Measurements from ENCODE around the gene SHB. TPM values are rescaled to one million over a fixed set of nuclear protein-coding genes. Genes with fewer than 3 reads are reported as not detected.

SHB gene
- total RNA-seq, 2 donors from 2014 or later: 33.9 to 39.9 TPM

- no peak for DNase-seq (ENCODE audit: low spot score)
- no peaks in the 10 kb centered on the region for H3K36me3 ChIP-seq
- H3K27me3 ChIP-seq: no peaks in the 10 kb centered on the region
- no peak for TF ChIP-seq CTCF (IDR thresholded peaks at IDR 0.05)
- H3K9me3 ChIP-seq: no peaks in the 10 kb centered on the region
- H3K27ac ChIP-seq: peak overlapping the region in 1 of 2 donors; percentile 76
- peaks cover 5 to 72% of the 10 kb centered on the region in 2 donors for H3K4me1 ChIP-seq
- no peak overlapping the region for H3K4me3 ChIP-seq
Observed at GRCh38 chr9:38027714-38028113, 41.3 kb downstream of the SHB start.

- Histone ChIP-seq H3K27ac (peak overlapping the region; percentile 76), H3K4me3 (no peak overlapping the region), H3K4me1 (peaks cover 5 to 72% of the 10 kb centered on the region in 2 donors), H3K9me3 (no peaks in the 10 kb centered on the region), H3K36me3 (no peaks in the 10 kb centered on the region), H3K27me3 (no peaks in the 10 kb centered on the region)
- TF ChIP-seq CTCF (IDR thresholded peaks at IDR 0.05): no peak
- no peak for DNase-seq (ENCODE audit: low spot score)
Observed at GRCh38 chr9:38026840-38027527, 42.0 kb downstream of the SHB start.

GRCh38 chr9:38026021-38026809 is 42.8 kb downstream of the SHB start:
- DNase-seq (ENCODE audit: low spot score): no peak
- peak overlapping the region; percentile 76 for H3K27ac ChIP-seq
- peaks cover 5 to 74% of the 10 kb centered on the region in 2 donors for H3K4me1 ChIP-seq
- H3K9me3 ChIP-seq: no peaks in the 10 kb centered on the region
- no peak overlapping the region for H3K4me3 ChIP-seq
- H3K27me3 ChIP-seq: no peaks in the 10 kb centered on the region
- no peak for TF ChIP-seq CTCF (IDR thresholded peaks at IDR 0.05)
- no peaks in the 10 kb centered on the region for H3K36me3 ChIP-seq

- Histone ChIP-seq H3K4me1 (peaks cover 5 to 83% of the 10 kb centered on the region in 2 donors), H3K27ac (peak overlapping the region; percentile 76), H3K4me3 (no peak overlapping the region), H3K36me3 (no peaks in the 10 kb centered on the region), H3K9me3 (no peaks in the 10 kb centered on the region), H3K27me3 (no peaks in the 10 kb centered on the region)
- no peak for DNase-seq (ENCODE audit: low spot score)
- no peak for TF ChIP-seq CTCF (IDR thresholded peaks at IDR 0.05)
Observed at GRCh38 chr9:38025166-38025565, 43.9 kb downstream of the SHB start.

- H3K27ac ChIP-seq: peak overlapping the region; percentile 76
- peaks cover 5 to 93% of the 10 kb centered on the region in 2 donors for H3K4me1 ChIP-seq
- H3K9me3 ChIP-seq: no peaks in the 10 kb centered on the region
- no peak for TF ChIP-seq CTCF (IDR thresholded peaks at IDR 0.05)
- no peak overlapping the region for H3K4me3 ChIP-seq
- no peaks in the 10 kb centered on the region for H3K27me3 ChIP-seq
- no peaks in the 10 kb centered on the region for H3K36me3 ChIP-seq
- no peak for DNase-seq (ENCODE audit: low spot score)
Observed at GRCh38 chr9:38024036-38024681, 44.9 kb downstream of the SHB start.
